Putamen (tissue), 1 donor: ENCODE data around the gene BUD31.
"Not testable (repeated sequence)": the region's sequence is repeated elsewhere in the genome, so short reads cannot be mapped to it uniquely, and the experiment has no call there.

Experiments used
- DNase-seq: peaks from one replicate; pipeline ENCODE4 v3.0.0-alpha.2; 2016; ENCODE audit warnings: low spot score

The BUD31 gene

DNA sequence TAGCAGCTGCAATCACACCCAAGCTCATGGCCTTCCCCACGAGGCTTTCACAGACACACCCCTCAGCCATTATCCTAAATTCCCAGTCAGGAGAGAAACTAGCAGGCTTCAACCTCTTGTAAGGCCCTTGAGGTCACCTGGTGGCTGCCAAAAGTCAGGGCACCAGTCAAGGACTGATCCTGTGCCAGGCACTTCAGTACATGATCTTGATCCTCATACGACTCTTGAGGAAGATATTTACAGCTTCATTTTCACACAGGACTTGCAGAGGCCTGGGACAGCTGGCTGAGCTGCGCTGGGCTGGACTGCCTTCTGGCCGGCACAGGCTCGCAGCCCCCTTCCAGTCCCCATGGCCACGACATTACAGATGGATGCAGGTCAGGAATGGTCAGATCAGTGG lies 9.2 kb upstream of the BUD31 start:
- no peak for DNase-seq

DNA sequence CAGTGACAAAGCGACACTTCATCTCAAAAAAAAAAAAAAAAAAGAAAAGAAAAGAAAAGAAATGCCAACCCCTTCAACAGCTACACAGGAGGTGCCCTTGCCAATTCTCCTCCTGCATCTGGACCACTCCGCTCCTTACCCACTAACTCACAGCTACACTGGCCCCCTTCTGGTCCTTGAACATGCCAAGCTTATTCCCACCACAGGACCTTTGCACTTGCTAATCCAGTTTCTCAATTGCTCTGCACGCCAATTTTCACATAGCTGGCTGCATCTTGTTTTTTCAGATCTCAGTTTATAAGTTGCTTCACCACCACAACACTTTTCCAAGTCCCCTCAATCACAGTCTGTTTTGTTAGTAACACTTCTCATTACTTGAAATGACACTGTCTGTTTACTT lies 5.9 kb upstream of the BUD31 start:
- DNase-seq: no peak

GRCh38 chr7:99403764-99404163 lies 5.0 kb upstream of the BUD31 start:
- DNase-seq: no peak

DNA sequence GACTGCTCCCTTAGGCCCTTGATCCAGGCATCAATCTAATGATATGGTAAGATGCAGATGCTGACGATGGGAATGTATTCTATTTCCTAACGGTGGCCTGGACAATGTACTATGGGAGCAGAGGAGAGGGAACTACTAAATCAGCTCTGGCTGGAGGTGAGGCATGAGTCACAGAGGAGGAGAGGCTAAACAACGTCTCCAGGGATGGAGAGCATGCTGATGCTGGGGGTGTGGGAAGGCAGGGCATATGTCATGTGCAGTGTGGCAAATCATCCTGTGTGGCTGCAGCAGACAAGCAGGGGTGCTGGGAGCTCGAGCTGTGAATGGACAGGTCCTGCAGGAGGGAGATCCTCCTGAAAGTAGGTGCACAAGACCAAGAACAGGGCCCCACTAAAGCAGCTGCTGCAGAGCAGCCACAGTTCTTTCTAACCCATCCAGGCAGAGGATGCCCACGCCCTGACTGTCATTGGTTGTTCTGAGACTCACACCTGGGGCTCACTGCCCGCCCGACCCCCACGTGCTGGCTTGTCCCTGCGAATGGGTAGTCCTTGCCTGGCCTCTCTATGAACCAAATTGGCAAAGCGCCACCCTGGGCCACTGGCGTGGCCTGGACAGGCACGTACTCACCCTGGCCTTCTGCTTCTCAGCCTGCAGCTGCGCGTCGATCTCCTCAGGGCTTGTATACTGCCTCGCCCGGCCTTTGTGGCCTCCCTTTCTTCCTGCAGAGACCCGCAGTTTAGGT lies 4.4 kb upstream of the BUD31 start:
- DNase-seq: no peak

GRCh38 chr7:99404977-99405320 lies 3.8 kb upstream of the BUD31 start:
- no peak for DNase-seq

DNA sequence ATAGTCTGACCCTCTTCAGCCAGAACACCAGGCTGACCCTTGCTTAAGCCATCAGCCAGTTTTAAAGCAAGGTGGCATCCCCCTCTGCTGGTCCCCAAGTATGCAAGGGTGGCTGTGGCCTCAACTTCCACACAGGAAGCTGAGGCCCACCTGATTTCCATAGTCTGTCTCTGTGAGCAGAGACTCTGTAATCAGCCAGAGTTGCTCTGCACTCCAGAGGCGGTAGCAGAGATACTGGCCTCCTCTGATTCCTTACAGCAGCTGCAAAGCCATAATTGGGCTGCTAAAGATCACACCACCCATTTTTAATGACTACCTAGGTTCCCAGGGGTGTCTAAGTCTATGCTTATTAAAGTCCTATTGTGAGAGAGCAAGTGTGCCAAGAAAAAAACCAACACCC lies 2.2 kb upstream of the BUD31 start:
- no peak for DNase-seq

DNA sequence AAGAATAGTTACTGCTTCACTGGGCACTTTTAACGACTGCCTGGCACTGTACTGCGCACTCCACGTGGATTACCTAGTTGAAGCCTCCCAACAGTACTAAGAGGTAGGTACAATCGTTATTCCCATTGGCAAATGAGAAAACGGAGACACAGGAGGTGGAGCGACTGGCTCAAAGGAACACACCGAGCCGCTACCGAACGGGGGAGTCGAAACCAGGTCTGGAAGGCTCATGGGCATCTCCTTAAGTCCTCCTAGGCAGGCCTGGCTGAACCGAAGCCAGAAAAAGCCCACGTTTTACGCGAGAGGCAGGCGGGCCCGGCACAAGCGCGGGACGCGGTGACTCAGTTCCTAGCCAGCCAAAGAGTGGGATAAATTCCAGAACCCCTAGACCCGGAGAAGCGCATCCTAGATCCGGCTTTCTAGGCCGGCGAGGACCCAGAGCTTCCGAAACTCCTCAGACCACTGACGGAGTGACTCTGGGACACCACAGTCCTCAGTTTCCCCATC lies 844 bp upstream of the BUD31 start:
- peak; percentile 42 for DNase-seq

- DNase-seq: peak; percentile 45
Observed at GRCh38 chr7:99409192-99409572, 413 bp downstream of the BUD31 start.

- no peak for DNase-seq
Observed at GRCh38 chr7:99409806-99410205, 1.0 kb downstream of the BUD31 start.

- DNase-seq: no peak
Observed at GRCh38 chr7:99410635-99411034, 1.9 kb downstream of the BUD31 start.

DNA sequence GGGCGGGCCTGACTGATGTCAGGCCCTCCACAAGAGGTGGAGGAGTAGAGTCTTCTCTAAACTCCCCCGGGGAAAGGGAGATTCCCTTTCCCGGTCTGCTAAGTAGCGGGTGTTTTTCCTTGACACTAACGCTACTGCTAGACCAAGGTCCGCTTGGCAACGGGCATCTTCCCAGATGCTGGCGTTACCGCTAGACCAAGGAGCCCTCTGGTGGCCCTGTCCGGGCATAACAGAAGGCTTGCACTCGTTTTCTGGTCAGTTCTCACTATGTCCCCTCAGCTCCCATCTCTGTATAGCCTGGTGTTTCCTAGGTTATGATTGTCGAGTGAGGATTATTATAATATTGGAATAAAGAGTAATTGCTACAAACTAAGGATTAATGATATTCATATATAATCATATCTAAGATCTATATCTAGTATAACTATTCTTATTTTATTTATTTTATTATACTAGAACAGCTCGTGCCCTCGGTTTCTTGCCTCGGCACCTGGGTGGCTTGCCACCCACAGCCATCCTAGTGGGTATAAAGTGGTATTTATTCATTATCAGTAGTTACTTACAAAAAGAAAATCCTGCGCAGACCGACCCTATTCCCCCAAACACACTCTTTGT lies 6.9 kb downstream of the BUD31 start:
- not testable (repeated sequence) for DNase-seq

GRCh38 chr7:99418260-99418659 lies 9.5 kb downstream of the BUD31 start:
- no peak for DNase-seq

- no peak for DNase-seq
Observed at GRCh38 chr7:99419323-99420021, 10.7 kb downstream of the BUD31 start.

DNA sequence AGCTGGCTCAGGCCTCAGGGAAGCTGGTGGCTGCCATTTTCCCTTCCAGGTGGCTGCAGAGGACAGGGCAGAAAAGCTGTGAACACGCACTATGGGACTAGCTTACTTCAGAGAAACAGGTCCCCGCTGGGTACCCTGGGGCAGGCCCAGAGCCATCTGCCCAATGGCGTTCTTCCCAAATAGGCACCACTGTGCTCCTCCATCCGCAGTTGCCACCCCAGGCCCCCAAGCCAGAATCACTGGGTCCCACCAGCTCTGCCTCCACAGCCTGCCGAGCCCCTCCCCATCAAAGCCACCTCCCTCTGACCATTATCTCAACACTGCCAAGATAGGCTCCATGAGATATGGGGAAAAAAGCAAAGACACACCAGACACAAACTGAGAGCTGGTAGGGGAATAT lies 11.4 kb downstream of the BUD31 start:
- DNase-seq: no peak

DNA sequence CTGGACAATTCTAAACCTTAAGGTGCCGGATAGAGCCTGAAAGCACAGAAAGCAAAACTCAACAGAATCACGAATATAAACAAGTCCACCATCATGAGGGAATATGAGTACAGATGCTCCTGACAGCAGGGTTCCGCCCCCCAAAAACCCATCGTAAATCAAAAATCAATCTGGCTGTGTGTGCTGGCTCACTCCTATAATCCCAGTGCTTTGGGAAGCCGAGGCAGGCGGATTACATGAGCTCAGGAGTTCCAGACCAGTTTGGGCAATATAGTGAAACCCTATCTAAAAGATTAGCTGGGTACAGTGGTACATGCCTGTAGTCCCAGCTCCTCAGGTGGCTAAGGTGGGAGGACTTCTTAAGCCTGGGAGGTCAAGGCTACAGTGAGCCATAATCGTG lies 12.2 kb downstream of the BUD31 start:
- DNase-seq: no peak

- DNase-seq: no peak
Observed at GRCh38 chr7:99422186-99422585, 13.4 kb downstream of the BUD31 start.

DNA sequence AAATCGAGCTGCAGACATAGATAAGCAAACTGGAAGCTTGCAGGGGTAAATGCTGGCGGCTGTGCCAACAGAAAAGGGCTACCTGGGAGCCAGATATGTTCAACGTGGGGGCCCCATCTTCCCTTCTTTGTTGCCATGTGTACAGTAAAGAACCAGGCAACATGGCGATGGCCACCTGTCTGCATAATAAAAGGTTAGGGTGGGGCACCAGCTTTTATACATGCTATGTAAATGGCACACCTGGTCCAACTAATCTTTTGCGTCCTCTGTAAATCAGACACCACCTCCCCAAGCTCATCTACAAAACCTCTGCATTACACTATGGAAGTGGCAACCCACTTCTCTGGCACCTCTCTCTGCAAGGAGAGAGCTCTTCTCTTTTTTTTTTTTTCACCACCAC lies 13.9 kb downstream of the BUD31 start:
- DNase-seq: no peak

GRCh38 chr7:99424932-99425730 lies 16.4 kb downstream of the BUD31 start:
- no peak for DNase-seq

GRCh38 chr7:99428972-99429566 lies 20.3 kb downstream of the BUD31 start:
- no peak for DNase-seq

DNA sequence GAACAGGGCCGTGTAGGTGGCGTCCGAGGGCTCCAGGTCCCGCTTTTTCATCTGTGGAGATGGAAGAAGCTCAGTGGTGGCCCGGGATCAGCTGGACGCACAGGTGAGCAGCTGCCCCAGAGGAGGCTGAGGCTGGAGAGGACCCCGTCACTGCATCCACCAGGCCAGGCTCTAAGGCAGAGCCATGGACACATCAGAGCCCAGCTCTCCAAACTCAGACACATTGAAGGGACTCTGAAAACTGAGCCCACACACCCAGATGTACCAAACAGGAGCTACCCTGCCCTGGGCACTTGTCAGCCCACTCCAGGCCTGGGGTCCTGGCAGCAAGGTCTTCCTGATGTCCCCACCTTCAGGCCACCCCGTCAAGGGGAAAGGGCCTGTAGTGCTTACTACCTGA lies 21.0 kb downstream of the BUD31 start:
- DNase-seq: no peak

GRCh38 chr7:99431756-99432540 lies 23.2 kb downstream of the BUD31 start:
- DNase-seq: not testable (repeated sequence)
